Activated CD8-positive, alpha-beta memory T cell treated with anti-CD3 and anti-CD28 coated beads, Interleukin-2, amount 50 U/mL, for 1 hour (primary cell): ENCODE measurements around the gene HMGN5.

Experiments
- DNase-seq: peaks from one replicate; pipeline ENCODE4 v3.0.0-alpha.2; 2020; ENCODE audit errors: extremely low read depth

The HMGN5 gene, protein sequence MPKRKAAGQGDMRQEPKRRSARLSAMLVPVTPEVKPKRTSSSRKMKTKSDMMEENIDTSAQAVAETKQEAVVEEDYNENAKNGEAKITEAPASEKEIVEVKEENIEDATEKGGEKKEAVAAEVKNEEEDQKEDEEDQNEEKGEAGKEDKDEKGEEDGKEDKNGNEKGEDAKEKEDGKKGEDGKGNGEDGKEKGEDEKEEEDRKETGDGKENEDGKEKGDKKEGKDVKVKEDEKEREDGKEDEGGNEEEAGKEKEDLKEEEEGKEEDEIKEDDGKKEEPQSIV

DNA sequence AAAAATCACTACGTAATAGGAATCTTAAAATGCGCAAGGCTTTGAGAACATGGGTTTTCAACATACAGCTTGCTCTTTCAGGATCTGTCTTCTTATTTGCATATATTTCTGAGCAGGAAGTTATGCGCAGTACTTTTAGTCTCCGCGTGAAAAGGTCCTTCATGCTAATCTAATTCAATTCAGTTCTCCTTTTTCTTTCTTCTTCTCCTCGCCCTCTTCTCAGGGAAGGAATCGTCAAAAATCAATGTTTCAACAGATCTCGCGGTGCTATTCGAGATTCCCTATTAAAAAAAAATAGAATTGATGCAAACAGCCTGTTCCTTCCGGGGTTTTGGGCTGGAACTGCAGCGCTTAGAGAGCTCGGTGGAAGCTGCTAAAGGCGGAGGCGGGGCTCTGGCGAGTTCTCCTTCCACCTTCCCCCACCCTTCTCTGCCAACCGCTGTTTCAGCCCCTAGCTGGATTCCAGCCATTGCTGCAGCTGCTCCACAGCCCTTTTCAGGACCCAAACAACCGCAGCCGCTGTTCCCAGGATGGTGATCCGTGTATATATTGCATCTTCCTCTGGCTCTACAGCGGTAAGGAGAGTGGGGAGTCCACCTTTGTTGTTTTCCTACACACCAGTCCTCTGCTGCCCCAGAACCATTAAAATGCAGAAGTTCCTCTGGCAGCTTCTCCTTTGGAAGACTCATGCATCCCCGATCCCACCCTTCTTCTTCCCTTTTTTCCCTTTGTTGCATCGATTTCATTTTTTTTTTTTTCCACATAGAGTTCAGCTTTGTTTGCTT is at the start of gene HMGN5, which contains the start of gene SH3BGRL:
TSS of gene HMGN5 (minus strand) at position 243 of the 785 bp plus-strand sequence. CDS start 80,364 bp downstream, outside the sequence.
TSS of gene SH3BGRL (plus strand) at position 432 of the 785 bp plus-strand sequence. CDS start at position 531, 99 bp downstream.
- peak; percentile 26 for DNase-seq

DNA sequence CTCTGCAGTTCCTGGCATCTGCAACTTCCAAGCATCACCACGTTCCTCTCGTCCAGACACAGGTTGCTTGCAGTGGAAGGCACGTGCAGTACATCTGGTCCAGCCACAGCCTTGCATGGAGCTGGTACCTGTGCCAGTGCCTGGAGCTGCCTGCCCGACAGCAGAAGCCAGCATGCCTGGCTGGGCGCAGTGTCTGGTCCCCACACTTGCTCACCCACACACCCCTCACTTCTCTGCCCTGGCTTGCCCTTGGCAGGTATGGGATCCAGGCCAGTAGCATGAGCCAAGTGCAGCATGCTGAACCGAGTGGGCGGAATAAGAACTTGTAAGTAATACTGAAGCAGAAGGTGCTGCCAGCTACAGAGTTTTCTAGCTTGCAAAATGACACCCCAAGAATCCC is 40.0 kb upstream of the HMGN5 start:
- no peak for DNase-seq

DNA sequence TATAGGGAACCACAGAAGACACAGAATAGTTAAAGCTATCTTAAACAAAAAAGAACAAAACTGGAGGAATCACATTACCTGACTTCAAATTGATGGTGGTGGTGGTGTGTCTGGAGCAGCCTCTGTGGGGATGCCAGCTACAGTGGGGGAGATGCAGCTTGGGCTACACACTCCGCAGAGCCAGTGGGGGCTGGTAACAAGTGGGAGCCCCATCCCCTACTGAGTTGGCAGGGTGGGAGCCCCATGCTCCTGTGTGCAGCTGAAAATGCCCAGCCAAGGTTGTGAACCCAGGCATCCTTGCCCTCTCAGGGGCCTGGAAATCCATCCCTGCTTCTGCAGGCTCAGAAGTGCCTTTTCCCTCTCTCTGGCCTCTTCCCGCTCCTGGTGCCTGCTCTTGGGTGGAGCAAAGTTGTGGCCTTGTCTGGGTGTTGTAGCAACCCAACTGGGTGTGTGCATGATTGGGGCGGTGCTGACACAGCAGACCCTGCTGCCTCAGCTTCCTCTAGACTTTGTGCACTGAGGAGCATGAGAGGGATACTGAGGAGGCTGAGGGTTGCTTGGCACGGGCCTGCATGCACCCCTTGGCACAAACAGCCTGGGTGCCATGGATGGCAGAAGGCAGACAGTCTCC is 39.1 kb upstream of the HMGN5 start:
- DNase-seq = no peak

DNA sequence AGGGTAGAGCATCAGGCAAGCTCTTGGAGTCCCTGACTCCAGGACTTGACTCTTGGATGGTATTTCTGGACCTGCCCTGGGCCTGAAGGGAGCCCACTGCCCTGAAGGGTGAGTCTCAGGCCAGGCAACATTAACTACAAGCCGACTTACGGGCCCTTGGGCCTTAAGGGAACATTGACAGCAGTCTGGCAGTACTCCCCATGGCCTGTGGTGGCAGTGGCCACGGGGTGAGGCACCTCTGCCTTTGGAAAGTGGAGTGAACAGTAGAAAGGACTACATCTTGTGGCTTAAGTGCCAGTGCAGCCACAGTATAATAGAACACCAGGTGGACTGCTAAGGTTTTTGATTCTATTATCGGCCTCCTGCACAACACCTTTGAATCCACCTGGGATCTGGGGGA is 36.5 kb upstream of the HMGN5 start:
- no peak for DNase-seq

DNA sequence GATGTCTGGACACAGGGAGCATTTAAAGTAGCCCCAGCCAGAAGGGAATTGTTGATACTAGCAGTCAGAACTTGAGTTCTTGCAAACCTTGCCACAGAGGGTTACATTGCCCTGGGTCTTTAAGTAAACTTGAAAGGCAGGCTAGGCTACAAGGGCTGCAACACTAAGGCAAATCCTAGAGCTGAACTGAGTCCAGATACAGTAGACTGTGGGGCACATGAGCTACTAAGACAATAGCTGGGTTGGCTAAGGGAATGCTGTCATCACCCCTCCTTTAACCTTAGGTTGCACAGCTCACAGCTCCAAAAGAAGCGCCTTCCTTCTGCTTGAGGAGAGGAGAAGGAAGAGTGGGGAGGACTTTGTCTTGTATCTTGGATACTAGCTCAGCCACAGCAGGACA is 35.8 kb upstream of the HMGN5 start:
- DNase-seq = no peak

DNA sequence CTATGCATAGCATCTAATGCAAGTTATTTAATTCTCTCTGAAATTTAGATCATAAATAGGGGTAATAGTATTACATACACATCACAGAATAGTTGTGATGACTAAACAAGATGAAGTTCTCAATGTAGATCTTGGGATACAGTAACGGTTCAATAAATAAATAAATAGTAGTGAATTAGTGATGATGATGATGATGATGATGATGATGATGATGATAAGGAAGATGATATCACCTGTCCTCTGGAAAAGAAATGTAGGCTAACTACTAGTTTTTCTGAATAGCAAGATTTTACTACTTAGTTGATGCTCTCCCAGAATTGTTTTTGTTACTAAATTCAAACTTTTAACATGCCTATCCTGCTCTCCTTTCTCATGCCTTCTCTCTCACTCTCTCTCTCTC is 30.5 kb upstream of the HMGN5 start:
- DNase-seq = no peak

DNA sequence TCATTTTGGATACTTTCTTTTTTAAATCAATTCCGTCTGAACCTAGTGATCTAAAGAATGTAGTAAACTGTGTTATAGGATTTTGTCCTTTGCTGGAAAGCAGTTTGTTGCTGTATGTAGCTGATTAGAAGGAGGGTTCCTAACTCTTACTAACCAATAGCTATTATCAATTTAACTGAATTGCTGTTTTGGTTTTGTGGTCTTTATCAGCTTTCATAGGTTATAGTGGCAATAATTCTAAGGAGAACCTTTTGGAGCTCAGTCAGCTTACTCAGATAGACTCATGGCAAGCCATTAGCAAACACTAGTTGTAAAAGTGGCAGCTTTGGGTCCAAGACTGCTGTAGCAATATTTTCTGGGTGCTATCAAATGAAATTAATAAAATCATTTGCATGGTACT is 29.8 kb upstream of the HMGN5 start:
- no peak for DNase-seq

DNA sequence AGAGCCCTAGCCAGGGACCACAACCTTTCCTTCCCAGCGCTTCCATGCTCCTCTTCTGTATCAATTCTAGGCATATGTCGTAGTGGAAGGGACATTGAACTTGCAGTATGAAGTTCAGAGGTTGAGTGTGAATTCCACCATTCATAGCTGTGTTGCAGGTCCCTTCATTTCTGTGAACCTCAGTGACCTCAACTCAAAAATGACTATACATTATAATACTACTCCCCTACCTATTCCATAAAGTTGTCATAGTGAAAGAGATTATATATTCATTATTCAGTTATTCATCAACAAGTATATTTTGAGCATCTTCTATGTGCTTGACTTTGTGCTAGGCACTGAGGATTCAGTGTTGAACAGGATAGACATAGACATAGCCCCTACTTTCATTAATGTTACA is 28.2 kb upstream of the HMGN5 start:
- no peak for DNase-seq

DNA sequence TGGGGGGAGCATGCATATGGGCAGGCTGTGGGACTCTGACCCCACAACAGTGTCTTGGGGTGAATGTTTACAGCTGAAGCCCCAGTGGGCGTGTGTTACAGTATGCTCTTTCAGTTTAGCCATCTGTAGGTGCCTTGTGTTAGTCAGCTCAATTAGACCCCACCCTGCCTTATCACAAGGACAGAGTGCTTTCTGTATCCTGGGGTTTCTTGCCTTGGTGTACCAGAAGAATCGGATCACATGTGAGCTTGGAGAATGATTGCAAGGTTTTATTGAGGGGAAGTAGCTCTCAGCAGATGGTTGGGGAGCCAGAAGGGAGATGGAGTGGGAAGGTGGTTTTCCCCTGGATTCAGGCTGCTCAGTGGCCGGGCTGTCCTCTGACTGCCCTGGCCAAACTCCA is 27.5 kb upstream of the HMGN5 start:
- DNase-seq = no peak

DNA sequence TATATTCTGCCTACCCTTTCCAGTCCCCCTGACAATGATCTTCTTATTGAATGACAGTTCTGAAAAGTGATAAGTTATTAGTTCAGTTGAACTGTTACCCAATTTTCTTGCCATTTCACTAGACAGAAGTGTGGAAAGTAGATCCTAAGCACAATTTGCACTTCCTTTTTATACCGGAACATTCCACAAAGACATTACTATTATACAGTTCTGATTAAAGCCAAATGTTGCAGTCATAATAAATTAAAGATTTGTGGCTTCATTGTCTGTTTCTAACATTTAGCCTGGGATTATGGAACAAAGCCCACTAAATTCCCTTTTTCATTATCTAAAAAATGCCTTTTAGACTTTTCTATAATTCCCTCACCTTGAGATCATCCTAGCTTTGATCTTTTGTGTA is 14.0 kb upstream of the HMGN5 start:
- DNase-seq = no peak

DNA sequence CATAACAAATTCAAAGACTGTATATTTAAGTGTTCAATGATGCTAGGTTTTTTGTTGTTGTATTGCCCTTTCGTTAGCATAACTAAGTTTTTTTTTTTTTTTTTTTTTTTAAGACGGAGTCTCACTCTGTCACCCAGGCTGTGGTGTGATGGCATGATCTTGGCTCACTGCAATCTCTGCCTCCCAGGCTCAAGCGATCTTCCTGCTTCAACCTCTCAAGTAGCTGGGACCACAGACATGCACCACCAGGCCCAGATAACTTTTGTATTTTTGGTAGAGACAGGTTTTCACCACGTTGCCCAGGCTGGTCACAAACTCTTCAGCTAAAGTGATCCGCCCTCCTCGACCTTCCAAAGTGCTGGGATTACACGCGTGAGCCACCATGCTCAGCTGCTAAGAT is 7.2 kb upstream of the HMGN5 start:
- DNase-seq = no peak

DNA sequence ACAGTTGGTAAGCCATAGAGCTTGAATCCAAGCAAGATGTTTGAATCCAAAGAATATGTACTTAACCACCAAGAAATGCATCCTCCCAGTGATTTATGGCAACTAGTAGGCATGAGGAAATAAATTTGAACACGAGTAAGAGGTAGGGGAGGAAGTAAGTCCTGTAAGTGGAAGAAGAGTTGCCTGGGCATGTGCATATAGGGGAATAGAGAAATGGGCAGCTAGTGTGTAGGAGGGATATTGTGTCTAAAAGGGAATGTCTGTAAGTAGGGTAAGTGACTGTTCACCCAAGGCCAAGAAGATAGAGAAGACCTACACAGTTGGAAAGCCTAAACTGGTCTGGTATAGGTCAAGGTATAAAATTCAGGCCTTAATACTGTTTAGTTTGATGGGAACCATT is 4.8 kb upstream of the HMGN5 start:
- no peak for DNase-seq

DNA sequence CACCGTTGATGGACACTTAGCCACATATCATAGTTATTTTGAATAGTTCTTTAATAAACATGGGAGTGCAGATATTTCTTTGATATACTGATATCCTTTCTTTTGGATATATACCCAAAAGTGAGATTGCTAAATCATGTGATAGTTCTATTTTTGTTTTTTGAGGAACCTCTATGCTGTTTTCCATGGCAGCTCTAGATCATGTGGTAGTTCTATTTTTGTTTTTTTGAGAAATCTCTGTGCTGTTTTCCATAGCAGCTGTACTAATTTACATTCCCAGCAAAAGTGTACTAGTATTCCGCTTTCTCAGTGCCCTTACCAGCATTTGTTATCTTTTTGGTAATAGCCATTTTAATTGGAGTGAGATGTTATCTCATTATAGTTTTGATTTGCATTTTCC is 3.8 kb upstream of the HMGN5 start:
- no peak for DNase-seq

DNA sequence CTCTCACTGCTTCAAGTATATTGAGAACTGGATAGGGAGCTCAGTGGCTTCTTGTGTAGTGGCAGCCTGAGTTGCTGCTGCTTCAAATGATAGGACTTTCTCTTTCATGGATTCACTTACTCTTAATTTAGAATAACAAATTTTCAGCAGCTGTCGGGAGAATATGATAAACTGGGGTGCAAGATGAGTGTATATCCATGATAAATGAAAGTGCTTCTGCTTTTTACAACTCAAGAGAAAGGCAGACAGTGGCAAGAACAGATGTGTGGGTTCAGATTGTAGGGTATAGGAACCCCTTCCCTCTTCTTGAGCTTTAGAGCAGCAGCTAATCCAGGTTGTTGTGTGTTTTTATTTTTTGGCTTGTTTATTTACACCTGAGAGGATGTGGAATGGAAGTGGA is 1.2 kb upstream of the HMGN5 start:
- no peak for DNase-seq

DNA sequence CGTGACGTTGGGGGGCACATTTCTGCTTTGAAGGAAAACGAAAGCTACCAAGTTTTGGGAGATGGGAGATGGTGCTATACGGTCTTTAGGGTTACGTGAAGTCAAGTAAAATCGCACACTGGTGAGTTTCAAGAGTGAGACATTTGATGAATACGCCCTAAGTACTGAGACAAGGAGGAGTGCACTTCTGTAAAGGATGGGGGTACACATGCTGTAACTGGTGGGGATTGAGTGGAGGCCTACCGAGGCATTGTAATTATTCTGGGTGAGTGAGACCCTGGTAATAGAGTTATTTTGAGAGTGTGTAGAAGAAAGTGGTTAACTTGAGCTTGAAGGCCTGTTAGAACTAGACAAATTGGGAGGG is 725 bp upstream of the HMGN5 start:
- no peak for DNase-seq

DNA sequence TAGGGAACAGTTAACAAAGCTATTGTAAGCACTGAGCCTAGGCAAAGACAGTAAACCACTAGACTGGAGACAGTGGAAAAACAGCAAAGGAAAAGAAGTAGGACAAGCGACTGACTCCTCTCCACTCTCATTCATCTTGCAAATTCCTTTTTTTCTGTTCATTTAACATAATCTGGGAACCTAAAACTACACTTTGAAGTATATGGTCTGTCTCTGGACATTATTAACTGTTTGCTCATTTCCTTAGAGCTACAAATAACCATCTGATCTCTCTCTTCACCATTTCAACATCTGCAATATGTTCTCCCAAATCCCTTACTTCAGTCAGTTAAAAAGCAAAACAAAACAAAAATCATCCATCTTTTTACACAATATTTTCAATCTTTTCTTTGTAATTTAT is 642 bp downstream of the HMGN5 start:
- DNase-seq = no peak

DNA sequence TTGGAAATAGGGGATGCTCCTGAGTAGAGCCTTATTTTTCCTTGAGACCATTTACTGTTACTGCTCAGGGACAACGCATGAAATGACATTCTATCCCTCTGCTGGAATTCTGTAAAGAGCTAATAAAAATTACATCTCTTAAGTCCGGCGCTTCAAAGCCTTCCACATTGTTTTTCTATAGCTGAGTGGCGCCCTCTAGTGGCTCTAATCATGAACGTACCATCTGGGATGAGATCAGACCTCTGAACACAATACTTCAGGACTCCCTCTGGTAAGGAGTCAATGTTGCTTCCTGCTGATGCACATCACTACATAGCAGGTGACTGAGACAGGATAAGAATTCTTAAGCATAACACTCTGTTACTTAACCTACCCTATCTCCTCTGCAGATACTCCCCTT is 6.0 kb downstream of the HMGN5 start:
- no peak for DNase-seq

DNA sequence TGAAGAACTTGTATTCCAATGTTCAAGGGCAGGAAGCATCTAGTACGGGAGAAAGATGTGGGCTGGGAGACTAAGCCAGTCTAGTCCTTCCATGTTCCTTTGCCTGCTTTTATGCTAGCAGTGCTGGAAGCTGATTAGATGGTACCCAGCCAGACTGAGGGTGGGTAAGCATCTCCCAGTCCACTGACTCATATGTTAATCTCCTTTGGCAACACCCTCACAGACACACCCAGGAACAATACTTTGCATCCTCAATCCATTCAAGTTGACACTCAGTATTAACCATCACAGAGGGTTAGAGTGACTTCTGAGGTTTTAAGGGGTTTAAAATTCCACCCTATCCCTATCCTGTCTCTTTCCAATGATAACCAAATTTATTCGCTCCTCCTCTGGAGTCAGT is 6.5 kb downstream of the HMGN5 start:
- no peak for DNase-seq

DNA sequence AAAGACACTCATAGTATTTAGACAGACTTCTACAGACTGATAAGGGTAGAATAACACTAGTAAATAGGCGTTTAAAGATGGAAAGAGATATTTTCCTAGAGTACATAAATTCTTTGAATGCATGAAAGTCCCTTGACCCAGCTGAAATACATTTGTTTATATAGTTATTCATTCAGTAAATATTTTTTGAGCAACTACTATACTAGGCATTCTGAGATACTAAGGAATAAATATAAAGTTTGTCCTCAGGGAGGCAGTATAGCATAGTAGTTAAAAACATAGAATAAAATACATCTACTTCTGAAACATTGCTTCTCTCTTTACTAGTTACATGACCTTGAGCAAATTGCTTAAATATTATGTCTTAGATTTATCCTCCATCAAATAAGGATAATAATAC is 27.4 kb downstream of the HMGN5 start:
- DNase-seq = no peak

DNA sequence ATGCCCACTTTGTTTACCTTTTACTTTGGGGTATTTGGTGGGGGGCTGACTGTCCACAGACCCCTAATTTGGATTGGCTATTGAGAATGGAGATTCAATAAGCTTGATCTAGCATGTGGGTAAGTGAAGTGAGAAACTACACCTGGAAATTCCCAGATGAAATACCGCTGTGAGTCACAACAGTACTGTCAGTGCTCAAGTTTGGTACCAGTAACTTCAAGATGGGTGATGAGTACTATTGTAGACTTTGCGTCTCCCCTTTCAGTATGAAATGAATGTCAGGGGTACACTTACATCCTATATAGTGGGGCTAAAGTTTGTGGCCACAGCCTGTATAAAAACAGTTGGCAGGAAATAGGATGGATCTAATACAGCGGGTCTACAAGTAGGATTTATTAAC is 33.3 kb downstream of the HMGN5 start:
- no peak for DNase-seq

DNA sequence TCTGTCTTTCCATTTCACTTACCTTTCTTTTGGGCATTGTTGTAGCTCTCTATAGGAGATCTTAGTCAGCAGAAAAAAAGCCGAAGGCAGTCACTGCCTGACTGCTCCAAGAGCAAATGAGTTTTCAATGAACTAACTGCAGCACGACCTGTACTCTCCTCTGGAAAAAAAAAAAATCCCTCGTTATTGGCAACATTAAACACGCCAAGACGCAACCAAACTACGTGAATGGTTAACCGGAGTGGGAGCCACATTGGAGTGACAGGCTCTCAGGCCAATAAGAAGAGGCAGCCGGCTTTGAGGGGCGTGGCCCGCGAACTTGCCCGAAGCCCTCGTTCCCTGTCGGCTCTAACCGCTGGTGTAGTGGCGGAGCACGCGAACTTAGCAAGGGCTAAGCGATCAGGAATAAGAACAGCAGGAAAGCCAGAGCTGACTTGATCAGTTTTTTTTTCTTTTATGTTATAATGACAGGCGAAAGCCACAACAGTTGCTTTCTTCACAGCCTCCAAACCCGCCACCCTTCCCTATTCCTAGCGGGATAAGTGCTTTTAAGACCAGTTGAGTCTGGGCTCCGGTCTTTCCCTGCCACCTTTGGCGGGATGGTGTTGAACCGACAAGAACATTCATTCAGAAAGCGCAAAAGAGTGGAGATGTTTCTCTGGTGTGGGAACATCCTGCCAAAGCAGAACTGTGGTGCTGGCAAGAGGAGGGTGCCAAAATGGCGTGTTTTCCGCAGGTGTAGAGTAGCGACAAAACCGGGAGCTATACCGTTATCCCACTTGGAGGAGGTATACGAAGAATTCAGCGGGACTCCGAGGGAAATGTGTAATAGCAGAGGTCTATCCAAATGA is 80.0 kb downstream of the HMGN5 start:
- peak; percentile 58 for DNase-seq

DNA sequence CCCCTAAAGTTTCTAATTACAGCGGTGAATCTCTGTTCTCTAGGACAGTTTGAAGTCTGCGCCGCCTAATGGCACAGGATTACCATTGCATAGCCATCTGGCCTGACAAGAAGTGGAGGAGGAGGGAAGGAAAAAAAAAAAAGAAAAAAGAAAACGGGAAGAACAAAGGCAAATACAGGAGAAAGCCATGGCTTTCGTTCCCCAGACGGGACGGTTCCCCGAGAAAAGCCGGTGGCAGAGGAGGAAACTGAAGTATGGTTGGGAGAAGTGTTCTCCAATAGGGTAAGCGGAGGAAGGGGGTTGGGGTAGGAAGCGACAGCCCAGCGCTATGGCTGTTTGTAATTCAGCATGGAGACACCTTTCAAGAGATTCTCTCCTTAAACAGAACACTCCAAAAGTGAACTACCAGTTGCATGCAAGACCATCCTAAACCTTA is 80.8 kb downstream of the HMGN5 start:
- DNase-seq = no peak
